GM18517 (cell line): ENCODE results near the gene MSI2.

Experiments
- ATAC-seq: cut with Tn5 transposase; IDR thresholded peaks from one replicate; pipeline ENCODE4 v1.9.1; 2021; ENCODE audit warnings: mild to moderate bottlenecking, moderate library complexity; ENCODE audit not compliant: unreplicated experiment

The MSI2 gene

DNA sequence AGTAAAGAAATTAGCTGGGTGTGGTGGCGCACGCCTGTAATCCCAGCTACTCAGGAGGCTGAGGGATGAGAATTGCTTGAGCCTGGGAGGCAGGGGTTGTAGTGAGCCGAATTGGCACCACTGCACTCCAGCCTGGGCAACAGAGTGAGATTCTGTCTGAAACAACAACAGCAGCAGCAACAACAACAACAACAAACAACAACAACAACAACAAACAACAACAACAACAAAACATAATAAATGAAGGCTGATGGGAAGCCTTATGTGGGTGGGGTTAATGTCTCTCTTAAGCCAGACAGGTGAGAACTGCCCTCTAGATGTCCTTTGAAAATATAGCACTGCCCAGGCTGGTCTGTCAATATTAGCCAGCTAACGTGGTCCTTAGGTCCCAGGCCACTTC is 107.3 kb downstream of the MSI2 start:
- no peak for ATAC-seq

DNA sequence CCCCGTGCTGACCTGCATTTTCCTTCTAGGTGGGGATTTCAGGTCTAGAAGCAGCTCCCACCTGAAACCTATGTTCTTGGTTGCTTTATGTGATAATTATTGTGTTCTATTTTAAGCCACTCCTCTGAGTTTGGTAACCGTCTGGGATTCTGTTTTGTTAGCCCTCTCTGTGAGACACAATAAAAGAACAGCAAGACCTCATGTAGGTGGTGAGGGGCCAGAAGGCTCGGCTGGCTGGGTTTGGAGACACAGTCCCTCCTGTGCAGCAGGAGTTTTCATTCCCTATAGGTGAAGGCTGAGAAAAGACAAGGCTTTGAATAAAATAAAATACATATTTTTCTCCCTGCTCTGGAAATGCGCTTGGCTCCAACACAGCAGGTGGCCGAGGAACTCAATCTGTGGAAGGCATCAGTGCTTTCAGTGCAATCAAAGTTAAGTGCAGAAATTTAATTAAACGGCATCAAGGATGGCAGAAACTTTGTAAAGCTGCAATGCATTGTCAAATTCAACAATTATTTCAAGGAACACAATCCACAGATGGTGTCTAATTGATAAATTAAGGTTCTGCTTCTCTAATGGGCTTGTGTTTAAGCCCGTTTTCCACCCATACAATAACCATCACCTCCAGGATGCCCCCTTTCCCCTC is 107.8 kb downstream of the MSI2 start:
- no peak for ATAC-seq

DNA sequence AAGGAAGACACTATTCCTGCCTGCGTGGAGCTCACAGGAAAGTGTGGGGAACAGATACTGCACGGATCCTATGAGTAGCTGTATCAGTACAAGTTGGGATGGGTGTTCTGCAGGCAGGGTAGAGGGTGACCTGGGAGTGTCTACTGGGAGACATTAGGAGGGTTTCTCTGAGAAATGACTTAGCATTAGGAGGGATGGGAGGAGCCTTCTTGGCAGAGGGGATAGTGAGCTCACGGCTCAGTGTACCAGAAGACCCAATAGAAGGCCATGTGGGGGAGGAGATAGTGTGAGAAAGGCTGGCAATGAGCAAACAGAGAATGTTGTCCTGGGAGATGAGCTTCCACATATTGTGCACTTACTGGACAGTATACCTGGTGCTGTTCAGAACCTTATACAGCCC is 109.1 kb downstream of the MSI2 start:
- ATAC-seq = no peak

DNA sequence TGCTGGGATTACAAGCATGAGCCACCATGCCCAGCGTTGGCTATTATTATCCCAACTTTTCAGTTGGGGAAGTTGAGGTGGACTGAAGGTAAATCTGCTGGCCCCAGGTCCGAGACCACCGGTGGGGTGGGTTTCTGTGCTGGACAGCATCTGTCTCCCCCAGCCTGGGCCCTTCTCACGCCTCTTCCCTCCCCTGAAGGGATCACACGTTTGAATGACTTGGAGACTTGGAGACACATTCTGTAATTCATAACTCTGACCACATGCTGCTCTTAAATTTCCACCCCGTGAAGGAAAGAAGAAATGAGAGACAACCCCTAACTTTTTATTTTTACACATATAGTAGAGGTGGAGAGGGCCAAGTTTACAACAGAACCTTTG is 109.8 kb downstream of the MSI2 start:
- no peak for ATAC-seq

DNA sequence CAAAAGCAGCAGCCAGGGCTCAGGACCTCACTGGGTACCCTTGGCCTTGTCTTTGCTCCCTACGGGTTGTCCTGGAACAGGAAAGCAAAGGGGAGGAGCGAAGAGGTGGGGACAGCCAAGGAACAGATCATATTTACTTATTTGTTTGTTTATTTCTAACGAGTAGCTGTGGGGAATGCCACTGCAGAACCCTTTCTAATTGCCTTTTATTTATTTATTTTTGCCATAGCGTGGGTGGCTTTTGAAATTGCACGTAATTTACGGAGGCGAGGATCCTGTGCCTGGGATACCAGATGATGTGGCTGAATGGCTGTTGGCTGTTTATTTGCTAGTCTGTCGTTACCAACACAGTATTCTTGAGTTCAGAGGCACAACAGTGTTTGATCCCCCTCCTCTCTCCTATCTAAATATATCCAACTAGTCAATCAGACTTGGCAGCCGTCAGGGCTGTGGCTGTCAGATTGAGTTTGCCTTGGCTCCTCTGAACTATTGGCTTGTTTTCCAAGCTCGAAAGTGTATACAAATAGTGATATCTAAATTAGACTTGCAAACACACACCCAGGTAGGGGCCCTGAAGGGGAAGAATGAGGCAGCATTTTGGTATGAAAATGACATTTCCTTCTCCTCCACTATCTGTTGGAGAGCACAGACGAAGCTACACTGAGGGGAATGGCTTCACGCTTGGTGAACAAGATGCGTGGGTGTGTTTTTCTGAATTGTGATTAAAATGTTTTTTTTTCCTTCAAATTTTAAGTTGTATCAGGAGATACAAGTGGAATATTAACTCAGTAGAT is 110.4 kb downstream of the MSI2 start:
- ATAC-seq = no peak

DNA sequence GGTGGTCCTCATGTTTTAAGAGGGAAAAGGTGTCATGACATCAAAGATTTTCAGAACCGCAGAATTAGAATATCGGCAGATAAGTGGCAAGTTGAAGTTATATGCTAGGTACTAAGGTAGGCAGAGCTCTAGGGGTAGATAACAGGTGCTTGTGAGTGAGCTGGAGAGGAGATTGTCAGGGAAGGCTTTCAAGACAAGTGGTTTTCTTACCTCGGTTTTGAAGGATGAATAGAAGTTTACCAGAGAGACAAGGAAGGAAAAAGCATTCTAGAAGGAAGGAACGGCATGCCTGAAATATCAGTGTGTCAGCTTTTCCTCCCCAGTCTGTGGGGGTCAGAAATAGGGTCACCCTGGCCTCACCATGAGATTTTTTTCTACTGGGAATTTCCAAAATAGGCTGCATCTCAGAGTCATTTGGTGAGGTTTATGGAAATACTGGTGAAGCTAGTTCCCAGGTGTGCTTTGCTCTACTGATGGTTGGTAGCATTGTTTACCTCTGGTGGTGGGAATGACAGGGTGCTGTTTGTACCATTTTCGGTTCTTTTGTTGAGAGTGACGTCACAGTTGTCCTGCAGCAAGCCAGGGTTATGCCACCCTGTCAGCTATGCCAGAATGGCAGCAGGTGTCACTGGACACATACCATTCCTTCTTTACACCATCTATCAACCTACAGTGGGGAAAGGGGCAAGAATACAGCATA is 112.5 kb downstream of the MSI2 start:
- peak; percentile 57 for ATAC-seq

DNA sequence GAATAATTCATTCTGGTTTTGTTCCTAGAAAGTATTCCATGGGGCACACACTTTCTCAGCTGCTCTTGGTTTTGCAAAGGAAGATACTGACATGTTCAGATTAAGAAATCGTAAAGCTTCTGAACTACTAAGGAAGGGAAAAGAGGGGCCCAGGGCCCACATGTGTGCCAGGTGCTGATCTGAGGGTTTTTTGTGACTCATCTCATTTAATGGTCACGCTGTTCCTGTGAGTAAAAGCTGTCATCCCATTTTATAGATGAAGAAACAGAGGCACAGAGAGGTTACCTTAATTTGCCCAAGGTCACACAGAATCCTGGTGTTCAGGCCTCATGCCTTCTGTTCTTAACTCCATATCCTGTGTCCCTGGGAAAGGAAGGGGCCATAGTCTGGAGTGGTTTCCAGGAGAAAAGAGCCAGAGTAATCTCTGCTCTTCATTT is 113.2 kb downstream of the MSI2 start:
- ATAC-seq = no peak

DNA sequence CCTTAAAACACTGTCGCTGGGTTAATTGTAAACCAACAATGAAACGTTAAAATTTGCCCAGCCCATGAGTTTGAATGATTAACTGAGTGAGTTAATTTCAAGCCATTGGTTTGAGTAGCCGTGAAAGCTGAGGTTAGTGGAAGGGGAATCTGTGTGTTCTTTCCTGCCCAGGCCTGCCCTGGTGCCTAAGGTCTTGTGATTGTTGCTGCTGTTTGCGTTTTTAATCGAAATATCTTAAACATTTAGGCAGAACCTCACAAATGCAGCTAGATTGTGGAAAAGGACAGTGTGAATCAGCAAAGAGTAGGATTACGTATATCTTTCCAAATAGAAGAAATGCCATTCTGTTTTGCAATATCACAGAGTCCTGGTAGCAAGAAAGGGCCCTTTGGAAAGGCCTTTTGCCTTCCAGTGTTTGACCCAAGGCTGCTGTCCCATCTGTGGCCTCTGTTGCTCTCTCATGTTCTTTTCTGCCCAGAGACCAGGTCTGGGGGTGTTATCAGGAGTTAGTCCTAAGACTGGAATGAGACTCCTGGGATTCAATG is 113.8 kb downstream of the MSI2 start:
- ATAC-seq = no peak

DNA sequence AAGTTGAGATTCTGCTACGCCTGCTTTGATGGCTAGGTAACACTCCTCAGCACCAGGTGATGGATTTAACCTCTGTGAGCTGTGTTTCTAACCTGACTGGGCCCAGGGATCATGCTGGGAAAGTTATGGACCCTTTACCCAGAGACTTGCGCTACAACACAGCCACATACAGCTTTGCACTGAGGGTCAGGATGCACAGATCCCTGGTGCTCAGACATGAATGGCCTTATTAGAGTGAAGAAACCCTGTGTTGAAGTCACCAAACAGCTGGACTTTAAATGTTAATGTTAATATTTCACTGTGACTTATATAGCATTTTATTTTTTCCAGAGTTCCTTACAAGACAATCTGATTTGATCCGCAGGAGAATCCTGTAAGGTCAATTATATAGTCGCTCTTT is 114.3 kb downstream of the MSI2 start:
- no peak for ATAC-seq

DNA sequence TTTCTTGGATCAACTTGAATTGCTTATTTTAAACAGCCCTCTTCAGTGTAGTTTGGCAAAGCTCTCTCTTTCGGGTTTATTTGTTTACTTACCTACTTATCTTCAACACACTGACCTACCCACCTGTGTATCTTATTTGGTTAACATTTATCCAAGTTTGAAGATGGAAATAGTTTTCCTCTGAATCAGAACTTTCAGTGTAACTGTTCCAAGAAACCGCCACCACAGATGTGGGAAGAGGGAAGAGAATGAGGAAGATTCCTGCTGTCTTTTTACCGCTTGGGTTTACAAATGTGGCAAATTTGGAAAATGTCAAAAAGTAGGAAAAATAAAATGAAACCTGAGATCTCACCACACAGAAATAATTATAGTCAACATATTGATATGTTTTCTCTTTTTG is 115.8 kb downstream of the MSI2 start:
- ATAC-seq = no peak

DNA sequence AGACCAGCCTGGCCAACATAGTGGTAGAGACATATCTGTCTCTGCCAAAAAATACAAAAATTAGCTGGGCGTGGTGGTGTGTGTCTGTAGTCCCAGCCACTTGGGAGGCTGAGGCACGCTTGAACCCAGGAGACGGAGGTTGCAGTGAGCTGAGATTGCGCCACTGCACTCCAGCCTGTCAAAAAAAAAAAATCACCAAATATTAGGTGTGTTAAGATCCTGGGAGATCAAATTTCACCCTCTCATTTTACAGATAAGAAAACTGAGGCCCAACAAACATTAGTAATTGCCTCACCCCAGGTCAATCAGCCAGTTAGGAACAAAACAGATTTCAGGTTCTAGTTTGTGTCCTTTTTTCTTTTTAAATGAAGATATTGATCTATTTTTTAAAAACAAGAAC is 116.7 kb downstream of the MSI2 start:
- no peak for ATAC-seq

DNA sequence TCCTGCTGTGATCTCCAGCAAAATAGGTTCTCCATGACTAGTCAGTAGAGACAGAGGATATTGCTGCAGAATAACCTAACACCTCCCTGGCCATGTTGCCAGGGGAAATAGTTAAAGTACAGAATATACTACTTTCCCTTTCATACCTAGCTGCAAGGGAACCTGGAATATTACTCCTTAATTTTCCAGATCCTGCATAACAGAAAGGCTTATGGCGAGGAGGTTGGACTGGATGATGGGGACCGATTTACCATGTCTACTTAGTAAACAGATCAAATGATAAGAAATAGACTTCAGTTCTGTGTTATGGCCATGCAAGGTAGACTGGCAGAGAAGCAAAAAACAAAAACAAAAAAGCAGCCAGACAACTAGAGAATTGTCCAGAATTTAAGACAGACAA is 117.4 kb downstream of the MSI2 start:
- no peak for ATAC-seq

DNA sequence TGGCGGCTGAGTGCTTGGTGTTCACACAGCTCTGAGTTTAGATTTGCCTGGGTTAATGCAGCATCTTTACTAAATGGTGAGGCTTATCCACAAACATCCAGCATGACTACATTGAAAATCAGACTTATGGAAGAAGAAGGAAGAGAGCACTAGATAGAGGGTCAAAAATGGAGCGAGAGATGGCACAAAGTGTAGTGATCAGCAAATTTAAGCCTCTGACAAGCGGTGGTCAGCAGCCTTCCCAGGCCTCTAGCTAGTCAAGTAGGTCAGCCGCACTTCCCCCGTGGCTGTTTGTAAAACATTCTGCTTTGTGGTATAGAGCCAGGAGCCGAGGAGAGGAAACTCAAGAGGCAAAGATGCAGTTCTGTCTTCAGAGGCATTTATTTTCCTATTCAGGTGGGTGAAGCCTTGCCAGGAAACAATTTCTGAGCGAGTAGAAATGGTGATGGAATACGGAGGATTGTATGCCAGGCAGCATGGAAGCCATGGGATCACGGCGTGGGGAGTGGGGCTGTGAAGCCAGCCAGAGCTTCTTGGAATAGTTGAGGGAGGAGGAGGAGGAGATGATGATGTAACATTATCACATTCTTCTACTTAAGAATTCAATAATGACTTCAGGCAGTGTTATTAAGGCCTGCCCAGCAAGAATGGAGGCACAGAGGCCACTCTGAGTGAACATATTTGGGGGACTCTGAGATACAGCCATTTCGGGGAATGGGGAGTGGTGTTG is 118.9 kb downstream of the MSI2 start:
- no peak for ATAC-seq

DNA sequence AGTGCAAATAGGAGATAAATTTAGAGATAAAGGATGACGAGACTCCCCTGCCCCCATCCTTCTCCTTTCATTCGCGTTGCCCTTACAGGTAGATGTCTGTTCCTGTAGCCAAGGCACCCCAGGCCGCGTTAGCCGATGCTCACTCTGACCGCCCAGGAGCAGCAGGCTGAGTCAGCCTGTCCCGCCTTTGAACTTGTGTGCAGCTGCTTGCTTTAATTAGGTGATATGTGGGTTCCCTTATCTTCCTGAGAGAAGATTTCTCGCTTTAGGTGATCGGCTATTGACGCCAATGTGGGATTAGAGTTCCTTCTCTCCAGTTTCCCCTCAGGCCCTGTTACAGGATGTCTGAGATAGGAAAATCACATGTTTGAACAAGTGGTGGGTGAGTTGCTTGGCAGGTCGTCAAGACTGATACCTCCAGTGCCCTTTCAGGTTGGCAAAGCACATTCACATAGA is 119.5 kb downstream of the MSI2 start:
- no peak for ATAC-seq

DNA sequence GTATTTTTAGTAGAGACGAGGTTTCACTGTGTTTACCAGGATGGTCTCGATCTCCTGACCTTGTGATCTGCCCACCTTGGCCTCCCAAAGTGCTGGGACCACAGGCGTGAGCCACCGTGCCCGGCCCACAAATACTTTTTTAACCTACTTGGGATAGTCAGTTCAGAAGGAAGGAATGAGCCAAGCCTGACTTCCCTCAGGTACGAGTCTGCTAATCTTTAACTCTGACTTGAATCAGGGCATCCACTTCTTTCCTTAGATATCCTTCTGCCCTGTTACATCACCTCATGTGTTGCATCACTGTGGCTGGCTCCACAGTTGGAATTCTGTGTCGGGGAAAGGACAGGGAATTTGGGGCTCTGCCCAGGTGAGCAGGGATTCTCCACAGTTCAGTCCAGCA is 120.8 kb downstream of the MSI2 start:
- no peak for ATAC-seq

DNA sequence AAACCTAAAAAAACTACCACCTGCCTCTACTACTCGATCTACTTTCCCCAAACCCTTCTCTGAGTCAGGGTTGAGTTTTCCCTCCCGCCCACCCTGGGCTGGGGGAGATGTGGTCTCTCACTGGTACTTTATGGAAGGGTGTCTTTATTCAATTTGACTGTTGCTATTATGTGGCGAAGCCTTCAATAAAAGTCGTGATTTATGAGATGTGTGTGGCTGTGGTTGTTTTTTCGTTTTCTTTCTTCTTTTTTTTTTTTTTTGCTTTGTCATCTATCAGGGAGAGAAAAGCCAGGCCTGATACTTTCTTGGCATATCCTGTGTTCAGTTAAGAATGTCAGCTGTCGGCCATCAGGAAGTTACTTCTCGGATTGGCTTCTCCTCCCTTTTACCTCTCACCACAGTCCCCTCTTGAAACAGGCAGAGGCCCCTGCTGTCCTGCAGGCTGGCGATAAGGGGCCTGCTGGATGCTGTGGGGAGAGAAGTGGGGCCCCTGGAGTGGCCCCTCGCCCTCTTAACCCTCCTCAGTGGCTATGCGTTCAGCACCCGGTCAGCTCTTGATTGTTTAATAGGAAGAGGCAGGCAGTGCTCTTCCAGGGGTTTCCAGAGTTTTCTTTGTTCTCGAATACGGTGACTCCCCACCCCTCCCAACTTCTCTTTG is 123.0 kb downstream of the MSI2 start:
- ATAC-seq = no peak

DNA sequence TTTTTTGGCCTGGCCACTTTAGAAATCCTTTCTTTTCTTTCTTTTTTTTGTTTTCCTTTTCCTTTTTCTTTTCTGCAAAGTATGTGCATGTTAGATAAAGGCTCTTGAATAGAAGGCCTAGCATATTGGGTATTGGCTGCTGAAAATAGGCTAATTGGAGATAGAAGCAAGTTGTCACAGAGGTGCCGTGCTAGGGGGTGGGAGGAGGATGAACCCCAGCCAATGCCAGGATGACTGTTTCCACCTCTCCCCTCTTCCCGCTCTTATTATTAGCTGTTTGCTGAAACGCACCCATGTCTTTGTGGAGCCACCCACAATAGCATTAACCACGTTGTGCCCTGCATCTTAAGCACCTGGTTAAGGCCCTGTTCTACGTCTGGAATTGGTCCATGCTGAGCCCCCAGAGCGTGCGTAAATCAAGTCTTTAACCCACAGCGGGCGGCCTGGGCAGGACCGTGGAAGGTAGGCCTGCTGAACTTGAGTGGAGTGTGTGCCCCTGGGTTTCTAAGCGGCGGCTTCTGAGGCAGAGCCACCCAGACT is 123.6 kb downstream of the MSI2 start:
- ATAC-seq = no peak

DNA sequence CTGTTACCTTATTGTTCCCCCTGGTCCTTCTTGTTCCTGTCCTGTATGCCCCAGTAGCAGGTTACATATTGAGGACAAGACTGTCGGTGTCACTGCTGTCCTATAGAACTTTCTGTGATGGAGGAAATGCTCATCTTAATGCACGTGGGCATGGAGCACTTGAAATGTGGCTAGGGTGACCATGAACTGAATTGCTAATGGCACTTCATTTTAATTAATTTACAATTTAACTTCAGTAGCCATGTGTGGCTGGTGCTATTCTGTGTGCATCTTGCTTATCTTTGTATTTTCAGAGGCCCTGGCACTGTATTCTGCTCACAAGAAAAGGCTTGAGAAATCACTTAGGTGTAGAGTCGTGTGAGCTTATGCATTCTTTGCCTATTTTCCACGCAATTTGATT is 125.2 kb downstream of the MSI2 start:
- no peak for ATAC-seq

DNA sequence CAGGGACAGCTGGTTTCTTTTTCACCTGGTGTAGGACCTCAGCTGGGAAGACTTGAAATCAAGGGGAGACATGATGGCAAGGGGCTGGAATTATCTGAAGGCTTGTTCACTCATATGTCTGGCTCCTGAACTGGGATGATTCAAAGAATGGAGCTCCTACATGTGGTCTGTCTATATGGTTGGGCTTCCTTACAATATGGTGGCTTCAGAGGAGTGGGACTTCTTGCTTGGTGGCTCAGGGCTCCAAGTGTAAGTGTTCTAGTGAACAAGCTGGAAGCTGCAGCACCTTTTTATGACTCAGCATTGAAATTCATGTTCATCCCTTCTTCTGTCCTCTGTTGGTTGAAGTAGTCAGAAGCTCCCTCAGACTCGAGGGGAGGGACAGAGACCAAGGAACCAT is 127.9 kb downstream of the MSI2 start:
- no peak for ATAC-seq

DNA sequence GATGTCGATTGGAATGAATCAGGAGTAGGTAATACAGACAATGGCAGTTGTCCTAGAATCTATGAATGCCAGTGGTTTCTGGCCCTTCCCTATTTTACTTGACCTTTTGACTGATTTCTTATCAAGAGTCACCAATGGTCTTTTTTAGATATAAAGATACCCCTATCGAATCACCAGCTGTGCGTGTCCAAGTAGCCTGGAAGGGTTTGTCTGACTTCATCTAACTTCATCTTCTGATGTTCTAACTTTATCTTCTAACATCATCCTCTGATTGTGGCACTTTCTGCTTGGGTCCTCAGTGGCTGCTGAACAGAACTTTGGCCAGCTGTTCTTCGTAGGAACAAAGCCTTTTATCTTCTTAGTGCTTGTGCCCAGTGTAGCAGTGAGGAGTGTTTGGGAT is 129.7 kb downstream of the MSI2 start:
- no peak for ATAC-seq
